Glutamatergic neuron (in vitro differentiated cells): ENCODE data around the gene TMPRSS2. TPM values are rescaled to one million over a fixed set of nuclear protein-coding genes. Genes with fewer than 3 reads are reported as not detected.

Source experiments
- total RNA-seq: library from RNA; stranded (reverse); fragmentation: NEBNext Ultra II Directional; extraction: Animal tissue kit (Norgen Biotek cat#: 25700); gene quantifications from one replicate; pipeline ENCODE4 v1.2.1, GENCODE V29; 2021; ENCODE audit not compliant: unreplicated experiment

Gene TMPRSS2
- total RNA-seq, 1 donor from 2014 or later, result not detected

Other genes with a start within 250 kb of the TMPRSS2 start
- not detected for gene FAM3B, start 191.4 kb downstream of the TMPRSS2 start, total RNA-seq
- not detected for gene MX2, start 146.1 kb downstream of the TMPRSS2 start, total RNA-seq
- 1.5 TPM for gene MX1, start 81.9 kb downstream of the TMPRSS2 start, total RNA-seq